Lower leg skin (tissue), 3 donors: ENCODE data around the gene PRM3.

ENCODE experiments used
- POLR2A ChIP-seq, 2 donors: fragments of 450-650 bp; IDR thresholded peaks; one replicate each; pipeline ENCODE4 v1.6.1; 2016 to 2017; ENCODE audit warnings: antibody characterized with exemption in 2 of 2, mild to moderate bottlenecking in 1 of 2, moderate library complexity in 1 of 2
- TF ChIP-seq, protein P1 (sequence below), 3 donors: fragments of 450-650 bp; IDR thresholded peaks; one replicate each; pipeline ENCODE4 v1.5.1; 2016; ENCODE audit warnings: antibody characterized with exemption in 3 of 3, mild to moderate bottlenecking in 3 of 3, moderate library complexity in 2 of 3

DNA sequence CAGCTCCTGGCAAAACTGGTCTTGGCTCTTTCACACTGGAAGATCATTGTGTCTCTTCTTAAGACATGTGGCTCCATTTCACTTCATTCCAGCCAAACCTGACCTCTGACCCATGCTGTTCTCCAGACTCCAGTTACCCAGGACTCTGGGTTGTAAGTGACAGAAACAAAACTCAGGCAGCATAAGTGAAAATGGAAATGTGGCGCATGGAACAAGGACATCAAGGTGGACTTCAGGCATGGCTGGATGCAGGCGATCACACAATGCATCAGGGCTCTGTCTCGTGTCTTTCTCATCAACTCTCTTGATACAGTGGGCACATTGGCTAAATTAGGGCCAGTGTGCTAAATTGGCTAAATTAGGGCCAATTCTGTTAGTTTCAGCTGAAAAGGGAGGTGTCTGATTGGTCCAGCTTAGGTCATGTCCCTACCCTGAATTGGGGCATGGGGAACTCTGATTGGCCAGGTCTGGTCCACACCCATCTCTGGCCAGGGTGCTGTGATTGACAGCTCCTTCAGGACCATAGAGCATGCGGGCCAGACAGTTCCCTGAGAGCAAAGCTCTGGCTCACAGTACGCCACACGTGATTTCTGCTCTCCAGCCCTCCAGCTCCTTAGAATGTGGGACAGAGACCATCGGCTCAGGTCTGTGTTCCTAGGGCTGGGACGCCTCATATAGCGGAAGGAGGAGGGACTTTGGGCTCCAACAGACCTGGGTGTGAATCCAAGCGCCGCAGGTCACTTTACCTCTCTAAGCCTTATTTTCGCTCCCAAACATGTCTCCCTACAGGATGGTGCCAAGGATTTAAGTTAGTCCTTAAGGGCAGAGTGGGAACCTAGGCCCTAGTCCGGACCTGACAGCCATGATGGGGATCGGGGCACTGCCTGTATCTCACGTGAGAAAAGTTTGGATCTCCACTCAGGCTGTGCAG, 34.9 kb downstream of the PRM3 start:
- TF ChIP-seq, protein P1, sequence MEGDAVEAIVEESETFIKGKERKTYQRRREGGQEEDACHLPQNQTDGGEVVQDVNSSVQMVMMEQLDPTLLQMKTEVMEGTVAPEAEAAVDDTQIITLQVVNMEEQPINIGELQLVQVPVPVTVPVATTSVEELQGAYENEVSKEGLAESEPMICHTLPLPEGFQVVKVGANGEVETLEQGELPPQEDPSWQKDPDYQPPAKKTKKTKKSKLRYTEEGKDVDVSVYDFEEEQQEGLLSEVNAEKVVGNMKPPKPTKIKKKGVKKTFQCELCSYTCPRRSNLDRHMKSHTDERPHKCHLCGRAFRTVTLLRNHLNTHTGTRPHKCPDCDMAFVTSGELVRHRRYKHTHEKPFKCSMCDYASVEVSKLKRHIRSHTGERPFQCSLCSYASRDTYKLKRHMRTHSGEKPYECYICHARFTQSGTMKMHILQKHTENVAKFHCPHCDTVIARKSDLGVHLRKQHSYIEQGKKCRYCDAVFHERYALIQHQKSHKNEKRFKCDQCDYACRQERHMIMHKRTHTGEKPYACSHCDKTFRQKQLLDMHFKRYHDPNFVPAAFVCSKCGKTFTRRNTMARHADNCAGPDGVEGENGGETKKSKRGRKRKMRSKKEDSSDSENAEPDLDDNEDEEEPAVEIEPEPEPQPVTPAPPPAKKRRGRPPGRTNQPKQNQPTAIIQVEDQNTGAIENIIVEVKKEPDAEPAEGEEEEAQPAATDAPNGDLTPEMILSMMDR (IDR thresholded peaks at IDR 0.05), result no peak
- TF ChIP-seq POLR2A (IDR thresholded peaks at IDR 0.05), result no peak
